HFFc6 (cell line): ENCODE measurements around the gene DTX1. TPM values are rescaled to one million over a fixed set of nuclear protein-coding genes. Genes with fewer than 3 reads are reported as not detected.

Experiments
- DNase-seq: peaks from one replicate; pipeline ENCODE4 v3.0.0-alpha.2; 2018
- H3K27ac Mint-ChIP-seq: 2 replicates; pipeline ENCODE4 v1.8.0; 2020; ENCODE audit warnings: mild to moderate bottlenecking, mixed read lengths
- H3K27me3 Mint-ChIP-seq: 2 replicates; pipeline ENCODE4 v1.8.0; 2021; ENCODE audit warnings: mild to moderate bottlenecking, moderate library complexity, mixed read lengths; ENCODE audit not compliant: insufficient read depth
- H3K36me3 Mint-ChIP-seq: 2 replicates; pipeline ENCODE4 v1.8.0; 2021; ENCODE audit warnings: low read depth, mixed read lengths
- H3K4me1 Mint-ChIP-seq: 2 replicates; pipeline ENCODE4 v1.8.0; 2020; ENCODE audit warnings: low read depth, mixed read lengths
- H3K4me3 Mint-ChIP-seq: 2 replicates; pipeline ENCODE4 v1.8.0; 2020; ENCODE audit warnings: mild to moderate bottlenecking, moderate library complexity, mixed read lengths
- H3K9me3 Mint-ChIP-seq: 2 replicates; pipeline ENCODE4 v1.8.0; 2020; ENCODE audit warnings: mild to moderate bottlenecking, mixed read lengths
- total RNA-seq, 6 experiments: library from RNA; stranded (reverse); fragmentation: NEBNext Ultra II Directional; extraction: Animal tissue kit (Norgen Biotek cat#: 25700); gene quantifications; 2 replicates in 1 of 6; 3 replicates in 5 of 6; pipeline ENCODE4 v1.2.3, GENCODE V29; 2021
- TF ChIP-seq, protein P1 (sequence below): fragments of 200-600 bp; sonication (generic); IDR thresholded peaks from 2 replicates; pipeline ENCODE4 v1.5.0; 2021; ENCODE audit warnings: antibody characterized with exemption, mild to moderate bottlenecking

DTX1 gene
- total RNA-seq, 6 experiments from 2014 or later, result not detected

DNA sequence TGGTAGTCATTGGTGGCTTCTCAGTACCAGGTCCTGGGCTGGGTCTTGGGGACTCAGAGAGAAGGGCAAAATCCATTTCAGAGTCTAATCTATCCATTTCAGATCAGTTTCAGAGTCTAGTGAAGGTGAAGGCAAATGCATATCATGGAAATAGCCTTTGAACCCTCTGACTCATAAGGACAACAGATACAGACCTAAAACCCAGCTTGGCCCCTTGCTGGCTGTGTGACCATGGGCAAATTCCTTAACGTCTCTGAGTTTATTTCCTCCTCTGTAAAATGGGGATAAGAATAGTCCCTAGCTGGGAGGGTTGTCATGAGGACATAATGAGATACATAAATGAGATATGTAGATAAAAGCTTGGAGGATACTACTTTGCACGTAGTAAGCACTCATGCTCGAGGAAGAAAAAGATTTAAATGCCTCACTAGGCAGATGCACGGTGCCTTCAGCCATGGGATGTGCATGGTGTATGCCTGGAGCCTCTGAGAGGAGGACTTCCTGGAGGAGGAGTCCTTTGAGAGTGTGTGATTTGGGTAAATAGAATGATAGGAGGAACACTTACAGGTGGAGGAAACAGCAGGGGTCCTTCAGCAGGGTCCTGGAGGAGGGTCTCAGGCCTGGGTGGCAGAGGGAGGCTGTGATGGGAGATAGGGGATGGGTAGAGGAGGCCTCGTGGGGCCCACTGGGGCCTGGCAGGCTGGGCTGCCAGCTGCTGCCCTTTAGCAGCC is 8.0 kb downstream of the DTX1 start:
- TF ChIP-seq, protein P1, sequence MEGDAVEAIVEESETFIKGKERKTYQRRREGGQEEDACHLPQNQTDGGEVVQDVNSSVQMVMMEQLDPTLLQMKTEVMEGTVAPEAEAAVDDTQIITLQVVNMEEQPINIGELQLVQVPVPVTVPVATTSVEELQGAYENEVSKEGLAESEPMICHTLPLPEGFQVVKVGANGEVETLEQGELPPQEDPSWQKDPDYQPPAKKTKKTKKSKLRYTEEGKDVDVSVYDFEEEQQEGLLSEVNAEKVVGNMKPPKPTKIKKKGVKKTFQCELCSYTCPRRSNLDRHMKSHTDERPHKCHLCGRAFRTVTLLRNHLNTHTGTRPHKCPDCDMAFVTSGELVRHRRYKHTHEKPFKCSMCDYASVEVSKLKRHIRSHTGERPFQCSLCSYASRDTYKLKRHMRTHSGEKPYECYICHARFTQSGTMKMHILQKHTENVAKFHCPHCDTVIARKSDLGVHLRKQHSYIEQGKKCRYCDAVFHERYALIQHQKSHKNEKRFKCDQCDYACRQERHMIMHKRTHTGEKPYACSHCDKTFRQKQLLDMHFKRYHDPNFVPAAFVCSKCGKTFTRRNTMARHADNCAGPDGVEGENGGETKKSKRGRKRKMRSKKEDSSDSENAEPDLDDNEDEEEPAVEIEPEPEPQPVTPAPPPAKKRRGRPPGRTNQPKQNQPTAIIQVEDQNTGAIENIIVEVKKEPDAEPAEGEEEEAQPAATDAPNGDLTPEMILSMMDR, result no peak
- Mint-ChIP-seq H3K36me3 (no peaks in the 10 kb centered on the region), H3K27ac (no peak overlapping the region), H3K4me1 (no peaks in the 10 kb centered on the region), H3K9me3 (no peaks in the 10 kb centered on the region), H3K4me3 (no peak overlapping the region), H3K27me3 (peaks cover 23% of the 10 kb centered on the region)
- no peak for DNase-seq

DNA sequence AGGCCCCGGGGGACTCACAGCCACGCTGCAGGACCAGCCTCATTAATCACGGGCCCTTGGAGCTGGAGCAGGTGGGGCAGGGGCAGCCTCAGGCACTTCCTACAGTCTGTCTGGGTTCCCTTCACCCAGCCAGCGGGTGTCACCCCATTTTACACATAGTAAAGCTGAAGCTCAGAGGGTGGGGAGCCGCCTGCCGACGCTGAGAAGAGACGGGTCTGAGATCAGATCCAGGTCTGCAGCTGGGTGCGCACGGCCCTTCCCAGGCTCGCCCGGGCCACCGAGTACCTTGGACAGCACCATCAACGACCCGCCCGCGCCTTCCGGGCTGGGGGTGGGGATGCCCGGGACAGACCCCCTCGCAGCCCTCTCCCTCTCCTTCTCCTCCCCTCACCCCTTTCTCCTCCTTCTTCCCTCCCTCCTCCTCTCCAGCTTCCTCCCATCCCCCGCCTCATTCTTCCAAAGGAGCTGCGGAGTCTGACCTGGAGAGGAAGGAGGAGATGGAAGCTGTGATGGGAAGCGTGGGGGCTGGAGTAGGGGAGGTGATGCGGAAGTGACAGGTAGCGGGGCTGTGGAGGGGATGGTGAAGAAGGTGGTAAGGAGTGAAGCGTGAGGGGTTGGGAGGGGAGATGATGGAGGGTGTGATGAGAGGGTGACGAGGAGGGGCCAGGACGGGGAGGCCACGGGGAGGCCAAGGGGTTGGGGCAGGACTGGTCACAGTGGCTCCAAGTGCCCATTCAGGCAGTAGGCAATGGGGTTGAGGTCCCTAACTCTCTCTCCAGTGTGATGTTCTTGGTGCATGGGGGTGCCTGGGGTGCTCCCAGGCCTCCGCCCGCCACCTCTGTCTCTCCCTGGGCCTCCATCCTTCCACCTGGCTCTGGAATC is 8.8 kb downstream of the DTX1 start:
- H3K4me1 Mint-ChIP-seq, result no peaks in the 10 kb centered on the region
- H3K4me3 Mint-ChIP-seq, result no peak overlapping the region
- peaks cover 24% of the 10 kb centered on the region for H3K27me3 Mint-ChIP-seq
- H3K36me3 Mint-ChIP-seq, result no peaks in the 10 kb centered on the region
- H3K27ac Mint-ChIP-seq, result no peak overlapping the region
- TF ChIP-seq, protein P1, result no peak
- no peaks in the 10 kb centered on the region for H3K9me3 Mint-ChIP-seq
- no peak for DNase-seq

DNA sequence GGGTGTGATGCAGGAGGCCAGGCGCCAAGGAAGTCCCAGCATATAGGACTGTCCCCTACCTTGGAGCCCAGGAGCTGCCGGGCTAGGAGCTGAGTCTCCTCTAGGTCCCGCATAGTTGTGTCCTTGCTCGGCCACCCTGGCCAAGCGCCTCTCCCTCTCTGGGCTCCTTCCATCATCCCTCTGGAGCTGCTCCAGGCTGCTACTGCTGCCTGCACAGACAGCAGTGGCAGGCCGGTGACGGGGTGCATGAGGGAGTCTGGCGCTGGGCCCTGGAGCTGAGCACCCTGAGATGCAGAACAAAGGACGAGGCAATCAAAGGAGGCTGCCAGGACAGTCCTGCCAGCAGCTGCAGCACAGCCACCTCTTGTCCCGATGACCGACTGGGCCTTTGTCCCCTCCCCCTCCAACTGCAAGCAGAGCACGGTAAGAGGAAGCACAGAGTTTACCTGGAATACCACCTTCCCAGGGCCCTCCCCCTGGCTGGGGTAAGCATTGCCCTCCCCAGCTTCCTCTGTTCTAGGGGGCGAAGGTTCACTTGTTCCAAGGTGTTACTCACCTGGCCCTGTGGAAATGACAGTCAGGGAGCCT is 10.4 kb downstream of the DTX1 start:
- H3K27me3 Mint-ChIP-seq, result peaks cover 16% of the 10 kb centered on the region
- H3K4me3 Mint-ChIP-seq, result no peak overlapping the region
- no peaks in the 10 kb centered on the region for H3K9me3 Mint-ChIP-seq
- TF ChIP-seq, protein P1, result no peak
- DNase-seq, result no peak
- peaks cover 2% of the 10 kb centered on the region for H3K4me1 Mint-ChIP-seq
- H3K36me3 Mint-ChIP-seq, result no peaks in the 10 kb centered on the region
- no peak overlapping the region for H3K27ac Mint-ChIP-seq

DNA sequence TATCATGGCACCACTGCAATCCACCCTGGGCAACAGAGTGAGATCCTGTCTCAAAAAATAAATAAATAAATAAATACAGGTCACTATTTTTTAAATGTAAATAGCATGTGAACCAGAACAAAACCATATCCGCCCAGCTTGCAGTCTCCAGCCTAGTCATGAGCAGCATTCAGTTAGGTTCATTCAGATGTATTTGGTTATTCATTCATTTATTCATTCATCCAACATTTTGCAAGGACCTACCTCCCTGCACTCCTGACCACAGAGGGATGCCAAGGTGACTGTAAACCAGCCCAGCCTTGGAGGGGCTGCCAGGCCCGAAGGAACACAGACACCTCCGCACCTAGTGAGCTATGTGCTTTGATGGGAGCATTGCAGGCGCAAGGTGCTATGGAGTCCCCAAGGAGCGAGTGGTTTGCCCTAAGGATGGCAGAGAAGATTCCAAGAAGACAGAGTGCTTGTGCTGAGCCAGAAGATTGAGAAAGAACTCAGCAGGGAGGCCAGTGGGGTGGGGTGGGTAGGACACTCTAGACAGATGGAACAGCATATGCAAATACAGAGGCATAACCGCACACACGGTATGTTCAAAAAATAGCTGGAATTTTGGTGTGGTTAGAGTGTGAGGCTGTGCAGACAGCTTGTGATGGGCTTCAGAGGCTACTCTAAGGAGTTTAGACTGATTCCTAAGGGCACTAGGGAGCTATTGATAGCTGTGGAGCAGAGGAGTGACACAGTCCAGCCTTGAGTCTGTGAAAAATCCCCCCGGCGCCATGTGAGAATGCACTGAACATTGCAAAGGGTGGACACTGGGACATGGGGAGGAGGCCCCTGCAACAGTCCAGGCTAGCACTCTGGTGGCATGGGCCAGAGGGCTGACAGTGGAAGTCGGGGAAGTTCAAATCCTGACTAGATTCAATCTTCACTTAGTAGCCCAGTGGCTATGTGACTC is 11.7 kb downstream of the DTX1 start:
- TF ChIP-seq, protein P1, result no peak
- peaks cover 24% of the 10 kb centered on the region for H3K27me3 Mint-ChIP-seq
- no peak overlapping the region for H3K4me3 Mint-ChIP-seq
- H3K36me3 Mint-ChIP-seq, result no peaks in the 10 kb centered on the region
- DNase-seq, result no peak
- no peaks in the 10 kb centered on the region for H3K9me3 Mint-ChIP-seq
- peaks cover 7% of the 10 kb centered on the region for H3K4me1 Mint-ChIP-seq
- no peak overlapping the region for H3K27ac Mint-ChIP-seq

DNA sequence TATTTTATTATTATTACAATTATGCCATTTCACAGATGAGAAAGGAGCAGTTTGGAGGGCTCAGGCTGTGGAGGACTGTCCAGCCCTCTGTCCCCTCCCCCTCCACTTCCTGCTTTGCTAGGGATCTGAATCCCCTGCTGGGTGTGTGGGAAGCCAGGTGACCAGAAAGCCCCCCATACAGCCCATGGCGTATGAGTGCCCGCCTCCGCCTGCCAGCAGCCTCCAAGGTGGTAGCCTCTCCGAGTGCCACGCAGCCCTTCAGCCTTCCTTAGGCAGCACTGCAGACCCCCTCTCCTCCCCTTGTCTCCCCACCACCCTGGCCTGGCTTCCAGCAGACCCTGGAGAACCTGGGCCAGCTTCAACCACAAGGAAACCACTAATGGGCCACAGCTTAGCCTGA is 12.6 kb downstream of the DTX1 start:
- H3K36me3 Mint-ChIP-seq, result no peaks in the 10 kb centered on the region
- no peak overlapping the region for H3K27ac Mint-ChIP-seq
- TF ChIP-seq, protein P1, result no peak
- no peak for DNase-seq
- peaks cover 24% of the 10 kb centered on the region for H3K27me3 Mint-ChIP-seq
- peaks cover 7% of the 10 kb centered on the region for H3K4me1 Mint-ChIP-seq
- no peaks in the 10 kb centered on the region for H3K9me3 Mint-ChIP-seq
- H3K4me3 Mint-ChIP-seq, result no peak overlapping the region
